ENCODE data around the gene DPP6.

The DPP6 gene

GRCh38 chr7:154326421-154326820 is 274.2 kb downstream of the DPP6 start:
- TF ChIP-seq, protein P1, sequence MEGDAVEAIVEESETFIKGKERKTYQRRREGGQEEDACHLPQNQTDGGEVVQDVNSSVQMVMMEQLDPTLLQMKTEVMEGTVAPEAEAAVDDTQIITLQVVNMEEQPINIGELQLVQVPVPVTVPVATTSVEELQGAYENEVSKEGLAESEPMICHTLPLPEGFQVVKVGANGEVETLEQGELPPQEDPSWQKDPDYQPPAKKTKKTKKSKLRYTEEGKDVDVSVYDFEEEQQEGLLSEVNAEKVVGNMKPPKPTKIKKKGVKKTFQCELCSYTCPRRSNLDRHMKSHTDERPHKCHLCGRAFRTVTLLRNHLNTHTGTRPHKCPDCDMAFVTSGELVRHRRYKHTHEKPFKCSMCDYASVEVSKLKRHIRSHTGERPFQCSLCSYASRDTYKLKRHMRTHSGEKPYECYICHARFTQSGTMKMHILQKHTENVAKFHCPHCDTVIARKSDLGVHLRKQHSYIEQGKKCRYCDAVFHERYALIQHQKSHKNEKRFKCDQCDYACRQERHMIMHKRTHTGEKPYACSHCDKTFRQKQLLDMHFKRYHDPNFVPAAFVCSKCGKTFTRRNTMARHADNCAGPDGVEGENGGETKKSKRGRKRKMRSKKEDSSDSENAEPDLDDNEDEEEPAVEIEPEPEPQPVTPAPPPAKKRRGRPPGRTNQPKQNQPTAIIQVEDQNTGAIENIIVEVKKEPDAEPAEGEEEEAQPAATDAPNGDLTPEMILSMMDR (IDR thresholded peaks at IDR 0.05), result no peak
- Histone ChIP-seq H3K27ac (no peak overlapping the region), H3K4me3 (no peak overlapping the region)
- no peak for DNase-seq (ENCODE audit: low spot score)

DNA sequence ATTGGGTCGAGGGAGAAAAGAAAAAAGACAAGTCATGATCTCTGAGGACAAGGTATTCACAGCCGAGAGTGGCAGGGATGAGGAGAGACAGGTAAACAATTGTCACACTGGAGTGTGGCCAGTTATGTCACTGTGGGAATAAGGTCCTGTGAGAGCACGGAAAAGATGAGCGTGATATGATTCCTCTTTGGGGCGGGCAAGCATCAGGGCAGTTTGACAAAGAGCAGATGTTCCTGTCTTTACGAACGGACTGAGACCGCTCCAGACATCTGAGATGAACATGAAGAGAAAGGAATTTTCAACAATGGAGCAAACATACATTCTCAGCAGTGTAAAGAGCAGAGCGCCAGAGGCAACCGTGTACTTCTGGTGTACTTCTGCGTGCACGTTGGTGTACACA is 278.1 kb downstream of the DPP6 start:
- DNase-seq (ENCODE audit: low spot score), result no peak
- TF ChIP-seq, protein P1 (IDR thresholded peaks at IDR 0.05), result no peak
- Histone ChIP-seq H3K27ac (no peak overlapping the region), H3K4me3 (no peak overlapping the region)

GRCh38 chr7:154332811-154333580 is 280.8 kb downstream of the DPP6 start:
- no peak for DNase-seq (ENCODE audit: low spot score)
- H3K4me3 ChIP-seq, result no peak overlapping the region
- TF ChIP-seq, protein P1 (IDR thresholded peaks at IDR 0.05), result no peak
- no peak overlapping the region for H3K27ac ChIP-seq

DNA sequence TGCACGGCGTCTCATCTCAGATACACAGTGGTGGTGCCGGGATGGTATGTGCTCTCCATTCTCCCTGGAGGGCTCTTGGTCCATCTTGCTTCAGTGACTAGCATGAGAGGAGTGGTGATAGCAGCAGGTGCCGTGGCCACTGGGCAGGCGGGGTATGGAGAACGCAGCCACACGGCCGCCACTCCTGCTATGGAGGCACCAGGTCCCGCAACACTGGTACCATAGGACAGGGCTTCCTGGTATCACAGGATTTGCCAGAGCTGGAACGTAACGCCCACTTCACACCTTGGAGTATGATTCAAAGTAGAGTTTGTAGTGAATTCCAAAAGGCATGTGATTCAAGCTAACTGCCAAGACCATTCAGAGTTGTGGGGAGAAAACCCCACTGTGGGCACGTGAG is 284.1 kb downstream of the DPP6 start:
- DNase-seq (ENCODE audit: low spot score), result no peak
- TF ChIP-seq, protein P1 (IDR thresholded peaks at IDR 0.05), result no peak

DNA sequence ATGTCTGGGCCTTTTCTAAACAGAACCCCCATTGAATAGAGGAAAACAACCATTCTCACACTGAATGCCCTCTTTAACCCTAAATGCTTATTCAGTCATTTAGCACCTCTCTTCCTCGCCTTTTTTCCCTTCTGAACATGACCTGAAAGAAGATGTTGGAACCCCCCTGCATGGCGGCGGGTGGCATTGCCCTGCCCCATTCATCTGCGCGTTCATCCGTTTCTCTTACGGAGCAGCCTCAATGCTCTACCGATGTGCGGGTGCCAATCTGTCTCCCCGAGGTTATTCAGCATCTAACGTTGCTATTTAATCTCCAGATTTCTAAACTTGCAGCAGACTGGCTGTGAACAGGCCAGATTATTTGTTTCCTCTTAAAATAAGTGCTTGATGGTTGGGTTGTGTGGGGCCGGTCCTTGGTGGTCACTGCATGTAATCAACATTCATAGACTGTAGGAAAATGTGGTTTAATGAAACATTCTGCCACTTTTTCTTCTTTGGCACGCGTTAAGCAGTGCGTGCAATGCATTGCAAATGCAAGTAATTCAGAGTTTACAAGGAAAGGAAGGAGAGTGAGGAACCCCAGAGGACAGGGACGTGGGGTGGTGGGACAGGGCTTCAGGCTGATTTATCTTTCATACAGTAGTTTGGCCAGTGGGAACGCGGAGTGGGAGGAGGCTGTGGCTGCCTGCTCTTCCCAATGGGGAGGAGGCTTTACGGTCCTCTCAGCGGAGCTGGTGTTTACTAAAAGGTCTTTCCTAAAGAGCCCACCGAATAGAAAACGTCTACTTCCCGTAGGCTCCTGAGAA is 286.7 kb downstream of the DPP6 start:
- Histone ChIP-seq H3K4me3 (no peak overlapping the region), H3K27ac (no peak overlapping the region)
- DNase-seq (ENCODE audit: low spot score), result no peak
- TF ChIP-seq, protein P1 (IDR thresholded peaks at IDR 0.05), result no peak

More for the DNA sequence above, 284.1 kb downstream of the DPP6 start:
- Histone ChIP-seq H3K27ac (no peak overlapping the region), H3K4me3 (no peak overlapping the region)

DNA sequence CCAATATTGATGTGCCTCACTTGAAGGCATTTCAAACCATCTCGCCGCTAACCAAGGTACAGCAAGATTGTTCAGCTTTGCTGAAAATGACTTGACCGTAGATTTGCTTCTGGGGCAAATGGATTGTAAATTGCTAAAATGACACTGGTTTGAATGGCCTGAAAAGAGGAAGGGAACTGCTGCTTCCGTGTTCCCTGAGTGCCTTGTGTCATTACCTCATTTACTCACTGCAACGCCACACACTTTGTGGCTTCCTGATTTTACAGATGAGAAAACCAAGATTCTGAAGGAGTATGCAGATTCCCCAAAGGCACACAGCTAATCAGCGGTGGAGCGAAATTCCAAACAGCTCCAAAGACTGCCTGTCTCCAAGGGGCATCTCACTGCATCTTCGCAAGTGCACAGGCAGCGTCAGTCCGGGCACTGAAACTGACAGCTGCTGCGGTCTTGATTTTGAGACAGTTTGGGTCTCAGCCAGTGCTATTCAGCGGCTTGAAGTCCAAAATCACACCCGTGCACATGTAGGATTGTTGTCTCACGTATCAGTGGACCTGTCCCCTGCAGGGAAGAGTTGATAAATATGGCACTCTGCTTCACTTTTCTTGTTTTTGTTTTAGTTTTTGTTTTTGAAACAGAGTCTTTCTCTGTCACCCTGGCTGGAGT is 290.9 kb downstream of the DPP6 start:
- DNase-seq (ENCODE audit: low spot score), result no peak
- Histone ChIP-seq H3K27ac (no peak overlapping the region), H3K4me3 (no peak overlapping the region)
- TF ChIP-seq, protein P1 (IDR thresholded peaks at IDR 0.05), result no peak

Data from coronary artery (tissue), 2 donors.